Measurements from ENCODE around the gene NCKAP5.

The NCKAP5 gene

DNA sequence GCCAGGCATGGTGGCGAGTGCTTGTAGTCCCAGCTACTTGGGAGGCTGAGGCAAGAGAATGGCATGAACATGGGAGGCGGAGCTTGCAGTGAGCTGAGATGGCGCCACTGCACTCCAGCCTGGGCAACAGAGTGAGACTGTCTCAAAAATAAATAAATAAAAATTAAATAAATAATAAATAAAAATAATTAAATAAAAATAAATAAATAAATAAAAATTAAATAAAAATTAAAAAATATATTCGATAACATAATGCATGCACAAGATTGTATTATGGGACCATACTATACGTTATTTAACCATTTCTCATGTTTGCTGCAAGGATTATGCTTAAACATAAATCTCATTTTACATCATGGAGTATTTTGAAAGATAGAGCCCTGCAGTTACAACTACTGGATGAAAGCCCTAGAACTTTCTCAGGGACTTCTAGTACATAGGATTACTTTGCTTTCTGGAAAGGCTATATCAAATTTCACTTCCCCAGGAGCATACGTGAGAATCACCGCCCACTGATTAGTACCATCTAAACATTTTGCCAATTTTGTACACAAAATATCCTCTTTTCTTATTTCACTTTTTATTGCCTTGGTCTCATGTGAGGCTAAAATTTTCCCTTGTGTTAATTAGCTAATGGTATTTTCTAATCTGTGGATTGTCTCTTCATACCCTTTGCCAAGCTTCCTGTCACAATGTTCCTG lies 664.0 kb downstream of the NCKAP5 start:
- DNase-seq, result no peak

DNA sequence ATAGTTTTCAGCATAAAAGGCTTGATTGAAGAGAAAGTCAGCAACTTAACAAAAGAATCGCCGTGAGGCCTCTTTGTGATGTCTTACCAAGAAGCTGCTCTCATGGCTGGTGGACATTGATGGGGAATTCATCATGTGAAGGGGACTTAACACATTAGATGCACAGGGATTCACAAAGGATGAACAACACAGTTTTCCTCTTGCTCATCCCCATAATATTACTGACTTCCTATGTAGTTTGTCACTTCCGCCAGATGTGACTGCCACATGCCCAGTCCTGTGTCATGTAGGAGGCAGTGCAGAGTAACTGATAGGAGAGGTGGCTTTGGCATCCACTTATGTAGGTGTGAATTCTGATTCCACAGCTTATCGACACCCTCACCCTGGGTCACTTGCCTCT lies 665.6 kb downstream of the NCKAP5 start:
- DNase-seq, result no peak

DNA sequence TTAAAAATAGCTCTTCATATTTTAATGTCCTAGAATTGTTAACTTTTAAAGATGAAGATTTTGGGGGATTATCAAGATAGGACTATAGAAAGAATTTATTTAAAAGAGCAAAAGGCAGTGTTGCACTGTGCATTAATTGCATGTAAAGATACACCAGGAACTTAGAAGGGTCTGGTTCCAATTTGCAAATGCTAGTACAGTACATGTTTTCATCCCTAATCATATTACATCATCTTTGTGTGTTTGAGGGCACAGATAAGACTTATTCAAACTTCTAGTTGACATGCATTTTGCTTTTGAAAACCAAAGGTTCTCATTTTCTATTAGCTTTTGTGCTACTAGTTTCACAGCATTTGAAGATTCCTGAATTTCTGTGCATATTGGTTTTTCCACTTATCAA lies 666.6 kb downstream of the NCKAP5 start:
- no peak for DNase-seq

DNA sequence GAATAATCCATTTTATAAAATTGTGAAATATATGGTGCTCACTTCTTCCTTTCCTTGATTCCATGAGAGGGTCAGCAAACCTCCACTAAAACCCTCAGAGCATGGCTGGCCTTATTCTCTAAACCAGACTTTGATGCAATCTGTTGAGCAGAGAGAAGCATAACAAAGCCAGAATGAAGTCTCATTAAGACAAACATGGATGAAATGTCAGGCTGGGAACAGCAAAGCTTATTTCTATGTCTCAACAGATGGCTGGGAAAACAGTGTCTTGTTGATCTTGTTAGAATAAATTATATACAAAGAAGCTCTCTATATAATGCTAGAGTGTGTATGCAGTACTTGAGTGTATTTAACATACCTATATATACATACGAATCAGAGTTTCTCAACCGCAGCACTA lies 671.2 kb downstream of the NCKAP5 start:
- DNase-seq, result no peak

DNA sequence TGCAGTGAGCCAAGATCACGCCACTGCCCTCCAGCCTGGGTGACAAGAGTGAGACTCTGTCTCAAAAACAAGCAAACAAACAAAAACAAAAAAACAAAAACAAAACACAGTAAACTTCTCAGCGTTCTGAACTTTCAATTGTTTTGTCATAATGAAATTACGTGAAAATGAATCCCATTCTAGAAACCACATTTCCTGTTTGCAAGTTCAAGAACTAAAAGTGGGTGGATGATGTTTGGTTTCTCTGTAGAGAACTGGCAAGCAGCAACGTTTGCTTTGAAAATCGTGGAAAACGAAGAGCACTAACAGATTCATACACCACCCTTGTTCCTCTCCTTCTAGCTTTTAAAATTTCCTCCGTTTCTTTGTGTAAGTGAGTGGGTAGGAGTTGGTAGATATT lies 672.2 kb downstream of the NCKAP5 start:
- DNase-seq, result no peak

DNA sequence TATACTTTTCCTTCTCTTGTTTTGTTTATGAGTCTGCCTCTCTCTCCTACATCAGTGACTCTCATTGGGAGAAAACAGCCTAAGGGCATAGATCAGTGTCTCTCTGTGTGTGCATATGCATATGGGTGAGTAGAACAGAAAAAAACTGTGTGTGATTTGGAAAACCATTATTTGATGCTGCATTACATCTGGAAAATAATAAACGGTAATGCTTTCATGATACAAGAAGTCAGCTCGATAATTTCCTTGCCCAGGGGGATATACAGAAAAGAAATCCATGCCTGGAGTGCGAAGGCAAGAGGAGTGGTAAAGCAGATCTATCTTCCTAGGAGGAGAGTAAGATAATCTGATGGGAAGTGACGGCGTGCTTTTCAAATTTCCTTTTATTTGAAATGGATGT lies 676.8 kb downstream of the NCKAP5 start:
- no peak for DNase-seq

DNA sequence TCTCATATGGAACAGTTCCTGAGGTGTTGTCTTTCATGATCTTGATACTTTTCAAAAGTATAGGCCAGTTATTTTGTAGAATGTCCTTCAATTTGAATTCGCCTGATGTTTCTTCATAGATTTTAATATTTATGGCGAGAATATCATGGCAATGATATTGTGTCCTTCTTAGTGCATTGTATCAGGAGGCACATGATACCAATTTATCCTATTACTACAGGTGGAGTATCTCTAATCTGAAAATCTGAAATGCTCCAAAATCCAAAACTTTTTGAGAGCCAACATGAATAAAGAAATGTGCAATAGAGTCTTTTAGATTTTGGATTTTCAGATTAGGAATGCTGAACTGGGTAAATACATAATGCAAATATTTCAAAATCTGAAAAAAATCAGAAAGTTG lies 681.7 kb downstream of the NCKAP5 start:
- DNase-seq, result no peak

DNA sequence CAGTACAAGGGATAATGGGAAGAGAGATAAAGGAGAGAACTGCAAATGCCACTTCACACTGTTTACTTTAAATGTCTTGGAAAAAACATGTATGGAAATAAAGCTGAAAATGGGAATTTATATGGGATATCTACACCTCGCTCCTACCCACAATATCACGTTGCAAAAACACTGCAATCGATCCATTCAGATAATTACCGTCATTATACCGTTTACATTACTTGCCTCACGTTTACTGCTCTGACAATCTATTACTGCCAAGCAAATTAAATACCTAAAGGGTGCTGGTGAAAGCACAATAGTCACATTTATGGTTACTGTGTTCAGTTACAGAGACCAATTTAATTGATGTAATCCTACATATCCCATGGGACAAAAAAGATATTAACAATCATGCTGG lies 683.6 kb downstream of the NCKAP5 start:
- DNase-seq, result no peak

DNA sequence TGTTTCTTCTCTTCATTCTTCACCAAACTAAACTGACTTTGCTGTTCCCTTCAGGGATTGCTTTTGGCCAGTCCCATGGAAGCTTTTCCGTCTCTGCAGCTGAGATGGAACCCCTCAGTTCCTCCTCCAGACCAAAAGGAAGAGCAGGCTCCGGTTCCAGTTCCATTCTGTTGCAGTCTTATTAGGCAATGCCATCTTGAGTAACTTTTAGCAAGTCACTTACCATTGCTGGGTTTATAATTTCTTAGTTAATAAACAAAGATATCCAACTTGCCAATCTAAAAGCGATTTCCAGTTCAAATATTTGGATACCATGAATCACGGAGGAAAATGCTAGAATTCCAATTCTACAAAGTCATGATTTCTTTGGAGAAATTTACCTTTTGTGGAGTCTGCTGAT lies 684.0 kb downstream of the NCKAP5 start:
- DNase-seq, result no peak

DNA sequence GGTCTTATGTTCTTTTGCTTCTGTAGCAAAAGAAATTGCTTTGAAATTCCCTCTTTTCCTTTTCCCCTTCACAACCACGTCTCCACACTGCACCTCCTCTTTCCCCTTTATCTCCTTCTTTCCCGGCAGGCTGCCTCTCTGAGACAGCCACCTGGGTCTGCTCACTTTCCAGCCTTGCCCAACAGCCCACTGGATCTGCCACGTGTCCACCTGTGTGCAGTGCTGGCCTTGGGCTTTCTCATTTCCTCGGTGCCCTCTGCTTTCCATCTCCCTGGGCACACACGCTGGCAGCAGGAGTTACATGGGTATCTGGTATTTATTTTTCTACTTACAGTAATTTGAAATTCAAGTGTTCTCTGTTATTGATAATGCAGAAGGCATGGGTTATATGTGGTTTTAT lies 684.8 kb downstream of the NCKAP5 start:
- no peak for DNase-seq

DNA sequence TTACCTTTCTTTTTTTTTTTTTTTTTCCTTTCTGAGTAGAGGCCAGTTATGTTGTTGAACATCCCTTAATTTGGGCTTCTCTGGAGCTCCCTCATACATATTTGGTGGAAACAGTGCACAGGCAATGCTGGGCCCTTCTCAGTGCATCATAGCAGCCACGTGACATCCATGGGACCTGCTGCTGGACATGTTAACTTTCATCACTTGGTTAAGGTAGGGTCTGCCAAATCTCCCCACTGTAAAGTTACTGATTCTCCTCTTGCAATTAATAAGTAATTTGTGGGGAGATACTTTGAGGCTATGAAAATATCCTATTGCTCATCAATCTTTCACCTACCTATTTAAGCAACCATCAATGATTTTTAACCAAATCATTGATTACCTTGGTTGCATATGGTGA lies 686.7 kb downstream of the NCKAP5 start:
- no peak for DNase-seq

DNA sequence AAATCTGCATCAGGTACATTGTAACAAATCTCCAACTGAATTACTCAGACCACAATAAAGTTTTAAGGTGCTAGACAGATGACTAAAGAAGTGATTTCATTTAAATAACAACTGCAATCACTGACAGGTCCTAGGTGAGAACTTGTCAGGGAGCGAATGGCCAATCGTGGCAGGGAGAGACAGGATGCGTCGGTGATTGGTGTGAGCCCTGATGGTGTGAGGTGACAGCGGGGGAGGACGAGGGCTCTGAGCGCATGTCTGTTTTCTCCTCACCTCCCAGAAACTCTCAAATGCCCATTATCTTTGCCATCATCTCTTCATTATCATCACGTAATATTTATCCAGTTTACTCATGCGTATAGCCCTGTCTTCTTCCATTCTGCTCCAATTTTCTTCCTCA lies 690.3 kb downstream of the NCKAP5 start:
- DNase-seq, result no peak

DNA sequence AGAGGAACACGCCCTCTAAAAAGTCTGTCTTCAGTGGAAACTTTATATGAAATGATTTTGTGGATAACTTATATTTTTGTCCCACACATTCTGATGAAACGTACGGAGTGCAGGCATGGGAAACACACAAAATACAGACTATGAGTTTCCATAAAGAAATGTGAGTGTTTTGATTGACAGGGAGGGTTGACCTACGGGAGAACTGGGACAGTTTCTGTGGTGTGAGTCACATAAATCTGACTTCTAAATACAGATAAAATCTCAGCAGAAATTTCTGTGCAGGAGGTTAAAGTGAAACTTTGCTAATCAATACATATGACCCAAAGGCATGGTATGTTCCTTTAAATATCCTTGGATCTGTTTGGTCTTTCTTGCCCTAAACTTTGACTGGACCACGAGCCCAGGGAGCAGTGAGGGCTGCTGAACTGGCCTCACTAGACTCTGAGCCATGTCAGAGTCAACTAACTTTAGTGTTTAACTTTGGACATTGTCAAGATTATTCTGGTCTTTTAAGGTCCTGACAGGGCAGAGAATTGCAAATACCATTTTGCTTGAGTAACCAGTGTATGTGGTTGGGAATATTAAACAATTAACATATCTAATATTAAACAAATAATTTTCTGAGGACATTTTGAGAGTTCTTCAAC lies 691.4 kb downstream of the NCKAP5 start:
- DNase-seq, result no peak

DNA sequence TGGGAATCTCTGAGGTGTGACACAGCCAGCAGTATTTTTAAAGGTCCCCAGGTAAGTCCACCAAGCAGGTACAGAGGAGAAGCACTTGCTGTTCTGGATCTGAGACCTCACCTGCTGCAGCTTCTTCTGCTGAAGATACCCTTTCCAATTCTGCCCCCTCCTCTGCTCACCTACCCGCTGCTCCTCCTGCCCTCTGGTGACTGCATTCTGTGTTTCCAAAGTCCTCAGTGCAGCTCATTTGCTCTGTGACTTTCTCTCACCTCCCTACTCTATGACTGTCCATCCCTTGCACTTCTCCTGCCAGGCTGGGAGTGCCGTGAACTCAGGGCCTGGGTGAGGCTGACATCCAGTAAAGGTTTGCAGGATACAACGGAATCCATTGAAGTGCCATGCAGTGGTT lies 693.1 kb downstream of the NCKAP5 start:
- DNase-seq, result no peak

DNA sequence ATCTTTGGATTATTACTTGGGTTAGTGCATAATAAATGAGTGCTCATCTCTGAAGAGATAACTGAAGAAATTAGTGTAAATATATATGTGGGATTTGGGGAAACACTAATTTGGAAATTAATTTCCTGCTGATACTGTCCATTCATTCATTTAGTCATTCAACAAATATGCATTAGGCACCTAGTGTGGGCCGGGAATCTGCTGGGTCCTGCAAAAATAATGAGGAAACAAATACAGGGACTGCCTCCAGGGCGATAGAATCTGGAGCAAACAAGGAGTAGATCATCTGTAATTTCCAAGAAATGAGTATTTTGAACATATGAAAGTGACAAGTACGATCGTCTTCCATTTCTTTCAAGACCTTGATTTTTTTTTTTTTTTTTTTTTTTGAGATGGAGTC lies 694.5 kb downstream of the NCKAP5 start:
- no peak for DNase-seq

DNA sequence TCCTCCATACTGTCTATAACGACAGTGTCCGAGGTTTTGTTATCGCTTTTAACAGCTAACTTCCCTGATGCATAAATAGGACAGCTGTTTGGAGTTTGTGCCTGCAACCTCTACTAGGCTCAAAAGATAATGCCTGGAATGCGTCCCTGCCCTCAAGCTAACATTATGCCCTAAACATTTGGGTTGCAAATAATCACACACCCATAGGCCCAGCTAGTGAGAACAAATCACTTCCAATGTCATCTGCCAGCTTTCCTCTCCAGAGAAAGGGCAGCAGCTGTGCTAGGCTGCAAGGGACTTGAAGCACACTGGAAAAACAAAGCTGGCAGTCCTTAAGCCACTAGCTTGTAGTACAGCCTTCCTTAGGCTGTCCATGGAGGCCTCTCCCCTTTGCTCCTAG lies 696.4 kb downstream of the NCKAP5 start:
- no peak for DNase-seq

DNA sequence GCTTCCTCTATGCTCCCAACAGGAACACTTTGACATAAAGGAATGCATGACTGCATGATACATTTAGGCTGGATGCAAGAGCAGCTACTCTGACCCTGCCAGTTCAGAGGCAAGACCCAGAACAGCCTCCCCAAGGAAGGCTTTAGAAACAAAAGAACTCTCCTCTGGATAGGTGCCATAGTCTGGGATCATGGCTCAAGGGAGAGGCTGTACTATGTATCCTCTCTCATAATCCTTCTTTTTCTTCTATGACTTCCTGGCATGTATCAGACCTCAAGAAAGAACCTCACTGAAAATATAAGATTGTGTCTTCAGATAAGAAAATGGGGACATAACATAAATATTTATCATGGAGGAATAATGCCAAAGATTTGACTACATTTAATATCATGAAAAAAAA lies 704.3 kb downstream of the NCKAP5 start:
- DNase-seq, result no peak

DNA sequence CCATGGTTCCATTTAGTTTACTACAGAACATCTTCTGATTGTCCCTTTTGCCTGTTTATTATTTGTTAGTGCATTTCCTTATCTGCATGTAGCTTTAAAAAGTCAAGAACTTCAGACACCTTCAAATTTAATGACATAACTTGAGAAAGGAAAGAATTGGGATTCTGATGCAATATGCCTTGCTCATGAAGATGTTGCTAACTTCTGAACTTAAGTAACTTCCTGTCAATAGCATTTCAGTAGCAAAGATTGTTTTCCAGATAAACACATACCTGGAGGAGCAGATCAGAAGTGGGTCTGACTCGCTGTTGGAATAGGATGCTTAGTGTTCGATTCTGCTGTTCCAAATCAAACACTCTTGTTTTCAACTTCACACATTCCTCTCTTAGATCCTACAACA lies 708.0 kb downstream of the NCKAP5 start:
- DNase-seq, result no peak

DNA sequence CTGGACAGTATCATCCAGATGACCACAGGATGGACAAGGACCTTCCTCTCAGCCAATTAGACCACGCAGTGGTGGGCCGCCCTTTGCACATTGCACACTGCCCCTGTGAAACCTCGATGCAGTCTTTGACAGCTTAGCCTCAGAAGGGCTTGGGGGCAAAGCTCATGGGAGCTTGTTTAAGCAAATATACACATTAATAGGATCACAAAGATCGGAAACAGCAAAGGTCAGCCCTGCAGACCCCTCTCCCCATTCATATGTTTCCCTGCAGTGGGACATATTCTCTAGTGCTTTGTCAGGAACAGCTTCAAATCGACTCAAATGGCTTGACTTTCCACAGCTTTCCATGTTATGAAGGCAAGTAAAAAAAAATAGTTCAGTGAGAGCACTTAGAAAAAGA lies 708.7 kb downstream of the NCKAP5 start:
- no peak for DNase-seq

DNA sequence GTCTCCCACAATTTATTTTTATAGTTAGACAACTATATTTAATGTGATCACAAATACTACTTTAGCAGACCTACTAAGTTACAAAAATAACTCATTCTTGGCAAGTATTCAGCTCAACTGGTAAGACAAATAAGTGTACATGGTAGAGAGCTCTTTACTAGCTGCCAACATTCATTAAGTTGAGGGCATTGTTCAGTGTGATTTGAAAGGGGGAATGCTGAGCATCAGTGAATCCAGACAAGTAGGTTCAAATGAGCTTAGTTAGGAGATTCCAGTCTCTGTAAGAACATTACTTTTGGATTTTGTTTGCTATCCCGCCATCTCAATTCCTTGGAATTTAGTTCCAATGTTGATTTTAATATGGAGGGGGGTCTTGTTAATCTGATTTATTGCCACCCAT lies 710.9 kb downstream of the NCKAP5 start:
- no peak for DNase-seq

DNA sequence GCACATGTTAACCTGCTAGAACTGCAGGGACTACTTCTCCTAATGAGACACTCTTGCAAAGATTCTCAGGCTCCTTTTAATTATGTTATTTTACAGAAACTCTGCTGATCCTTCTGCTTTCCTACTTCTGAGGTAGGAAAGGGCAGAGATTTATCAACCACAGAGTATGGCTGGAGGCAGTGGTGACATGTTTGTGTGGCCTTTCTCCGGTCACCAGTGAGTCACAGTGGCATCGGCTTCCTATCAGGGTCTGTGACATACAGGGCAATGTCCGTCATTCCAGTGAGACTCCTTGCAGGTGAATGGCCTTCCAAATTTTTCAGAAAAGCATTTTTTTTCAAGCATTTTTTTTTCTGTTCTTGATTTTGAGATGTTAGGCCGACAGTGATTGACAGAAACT lies 717.6 kb downstream of the NCKAP5 start:
- DNase-seq, result no peak

DNA sequence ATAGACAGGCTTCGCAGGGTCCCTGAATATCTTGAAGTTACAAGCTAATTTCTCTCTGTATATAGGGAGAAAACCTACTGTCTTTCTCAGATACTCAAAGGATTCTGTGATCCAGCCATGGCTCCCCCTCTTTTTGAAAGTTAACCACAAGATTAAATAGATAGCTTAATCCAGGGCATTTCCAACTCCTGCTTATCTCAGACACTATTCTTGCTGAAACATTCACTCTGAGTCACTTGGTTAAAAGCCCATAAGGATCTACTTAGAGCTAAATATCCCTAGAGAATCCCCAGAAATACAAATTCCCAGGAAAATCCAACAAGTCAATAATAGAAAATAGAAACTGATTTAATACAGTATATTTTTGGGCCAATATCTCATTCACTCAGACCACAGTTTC lies 719.1 kb downstream of the NCKAP5 start:
- no peak for DNase-seq

DNA sequence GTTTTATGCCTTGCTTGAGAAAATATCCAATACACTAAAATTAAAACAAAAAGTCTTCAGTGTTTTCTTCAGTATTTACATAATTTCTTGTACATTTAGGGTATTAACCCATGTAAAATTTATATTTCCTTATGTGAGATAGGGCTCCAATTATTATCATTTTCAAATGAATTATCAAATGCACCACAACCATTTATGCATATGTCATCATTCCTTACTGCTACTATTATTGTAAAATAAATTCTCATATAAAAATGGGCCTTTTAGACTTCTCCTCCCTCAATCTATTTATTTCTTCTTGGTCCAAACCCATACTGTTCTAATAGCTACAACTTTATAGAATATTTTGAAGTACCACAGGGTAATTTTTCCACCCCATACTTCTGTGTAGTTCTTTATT lies 722.9 kb downstream of the NCKAP5 start:
- no peak for DNase-seq

DNA sequence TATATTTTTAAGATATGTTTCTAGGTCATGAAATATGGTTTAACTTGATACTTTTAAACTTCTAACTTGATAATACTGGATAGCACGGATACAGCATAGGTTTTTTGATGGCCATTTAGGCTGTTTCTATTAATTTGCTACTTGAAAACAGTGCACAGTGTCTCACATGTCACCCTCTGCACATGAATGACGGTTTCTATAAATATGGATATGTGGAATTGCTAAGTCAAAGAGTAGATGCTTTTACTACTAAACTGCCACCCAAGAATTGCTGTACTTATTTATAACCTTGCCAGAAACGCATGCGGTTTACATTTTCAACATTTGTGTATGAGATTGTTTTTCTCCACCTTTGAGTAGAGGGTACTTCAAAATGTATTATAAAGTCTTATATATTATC lies 723.7 kb downstream of the NCKAP5 start:
- DNase-seq, result no peak

DNA sequence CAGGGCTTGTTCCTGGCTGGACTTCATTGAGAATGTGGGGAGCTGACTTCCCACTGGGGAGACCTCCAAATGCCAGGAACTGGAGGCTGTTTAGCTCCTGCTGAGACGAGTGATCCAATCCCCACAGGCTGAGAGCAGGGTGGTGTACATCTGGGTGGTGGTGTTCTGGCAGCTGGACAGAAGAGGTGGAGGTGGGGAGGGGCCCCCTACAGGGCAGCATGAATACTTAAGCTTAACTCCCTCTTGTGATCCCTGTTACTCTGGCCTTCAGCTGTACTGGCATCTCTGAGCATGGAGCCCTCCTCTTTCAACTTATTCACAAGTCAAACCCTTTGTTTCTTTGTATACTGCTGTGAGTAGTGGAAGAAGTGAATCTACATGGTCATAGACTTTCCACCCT lies 730.5 kb downstream of the NCKAP5 start:
- DNase-seq, result no peak

Data from CD4-positive, alpha-beta T cell treated with Interferon gamma for 1 hour (primary cell).